HG03135 (cell line): Measurements from ENCODE around the gene HOXC6.

Experiments used
- ATAC-seq: cut with Tn5 transposase; IDR thresholded peaks from one replicate; pipeline ENCODE4 v1.9.1; 2021; ENCODE audit warnings: mild to moderate bottlenecking, moderate library complexity; ENCODE audit not compliant: unreplicated experiment

HOXC6 gene

DNA sequence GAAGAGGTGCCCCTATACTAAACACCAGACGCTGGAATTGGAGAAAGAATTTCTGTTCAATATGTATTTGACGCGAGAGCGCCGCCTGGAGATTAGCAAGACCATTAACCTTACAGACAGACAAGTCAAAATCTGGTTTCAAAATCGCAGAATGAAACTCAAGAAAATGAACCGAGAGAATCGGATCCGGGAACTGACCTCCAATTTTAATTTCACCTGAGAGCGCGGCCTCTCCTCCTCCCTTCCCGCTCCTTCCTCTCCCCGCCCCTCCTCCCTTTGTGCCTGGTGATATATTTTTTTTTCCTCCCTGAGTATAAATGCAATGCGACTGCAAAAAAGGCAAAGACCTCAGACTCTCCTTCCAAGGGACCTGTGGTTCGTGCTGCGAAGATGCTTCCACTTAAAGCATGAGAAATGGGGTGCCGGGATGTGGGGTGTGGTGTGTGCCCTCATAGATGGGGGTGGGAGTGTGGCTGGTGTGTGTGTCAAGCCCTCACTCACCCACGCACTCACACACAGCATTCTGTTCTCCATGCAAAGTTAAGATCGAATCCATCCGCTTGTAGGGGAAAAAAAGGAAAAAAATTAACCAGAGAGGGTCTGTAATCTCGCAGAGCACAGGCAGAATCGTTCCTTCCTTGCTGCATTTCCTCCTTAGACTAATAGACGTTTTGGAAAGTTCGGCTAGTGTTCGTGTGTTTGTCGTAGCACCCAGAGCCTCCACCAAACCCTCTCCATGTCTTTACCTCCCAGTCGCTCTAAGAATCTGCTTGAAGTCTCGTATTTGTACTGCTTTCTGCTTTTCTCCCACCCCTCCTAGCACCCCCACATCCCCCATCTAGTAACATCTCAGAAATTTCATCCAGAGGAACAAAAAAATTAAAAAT lies 38.8 kb upstream of the HOXC6 start:
- no peak for ATAC-seq

DNA sequence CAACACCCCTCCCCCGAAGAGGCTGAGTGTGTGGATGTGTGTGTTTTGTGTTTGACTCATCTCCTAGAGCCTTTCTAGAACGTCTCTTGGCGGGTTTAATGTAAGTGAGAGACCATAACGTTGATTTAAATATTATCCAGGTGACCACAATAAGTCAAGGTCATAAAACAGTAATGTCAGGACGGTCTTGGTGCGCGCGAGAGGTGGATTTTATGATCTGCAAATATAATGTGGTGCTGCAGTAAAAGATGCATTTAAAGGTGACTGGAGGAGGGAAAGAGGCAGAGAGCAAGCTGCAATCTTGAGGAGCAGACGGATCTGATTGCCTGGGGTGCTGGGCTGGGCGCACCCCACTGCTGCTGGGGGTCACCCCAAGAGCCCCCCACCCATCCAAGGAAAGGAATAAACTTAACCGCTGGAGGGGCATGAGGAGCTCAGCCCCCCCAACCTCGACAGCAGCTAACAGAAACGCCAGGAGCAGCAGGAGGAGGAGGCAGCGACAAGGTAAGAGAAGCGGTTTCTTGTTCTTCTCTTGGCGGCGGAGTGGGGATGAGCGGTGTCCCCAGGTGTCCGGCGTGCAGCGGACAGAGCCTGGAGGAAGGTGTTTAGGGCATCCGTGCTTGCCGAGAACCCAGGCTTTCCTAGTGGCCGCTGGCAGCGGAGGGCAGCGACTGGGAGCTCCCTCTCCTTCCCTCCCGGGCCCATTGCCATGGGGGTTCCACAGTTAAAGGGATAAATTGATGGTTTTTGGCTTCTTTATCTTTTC lies 37.7 kb upstream of the HOXC6 start:
- ATAC-seq, result no peak

DNA sequence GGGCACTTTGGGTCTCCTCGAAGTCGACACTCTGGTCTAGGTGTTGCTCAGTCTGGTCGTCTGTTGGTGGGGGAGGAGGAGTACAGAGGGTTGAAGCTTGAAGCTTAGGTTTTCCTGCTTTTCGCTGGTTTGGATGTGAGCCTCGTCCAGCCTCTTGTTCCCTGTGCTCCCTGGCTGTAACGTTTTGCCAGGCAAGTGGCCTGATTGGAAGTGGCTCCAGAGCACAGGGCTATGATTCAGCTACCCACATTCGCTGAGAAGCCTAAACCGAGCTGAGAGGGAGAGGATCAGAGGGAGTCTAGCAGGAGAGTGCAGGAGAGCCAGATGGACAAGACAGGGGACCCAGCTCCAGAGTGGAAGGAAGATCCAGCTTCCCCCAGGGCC lies 37.2 kb upstream of the HOXC6 start:
- ATAC-seq, result no peak

DNA sequence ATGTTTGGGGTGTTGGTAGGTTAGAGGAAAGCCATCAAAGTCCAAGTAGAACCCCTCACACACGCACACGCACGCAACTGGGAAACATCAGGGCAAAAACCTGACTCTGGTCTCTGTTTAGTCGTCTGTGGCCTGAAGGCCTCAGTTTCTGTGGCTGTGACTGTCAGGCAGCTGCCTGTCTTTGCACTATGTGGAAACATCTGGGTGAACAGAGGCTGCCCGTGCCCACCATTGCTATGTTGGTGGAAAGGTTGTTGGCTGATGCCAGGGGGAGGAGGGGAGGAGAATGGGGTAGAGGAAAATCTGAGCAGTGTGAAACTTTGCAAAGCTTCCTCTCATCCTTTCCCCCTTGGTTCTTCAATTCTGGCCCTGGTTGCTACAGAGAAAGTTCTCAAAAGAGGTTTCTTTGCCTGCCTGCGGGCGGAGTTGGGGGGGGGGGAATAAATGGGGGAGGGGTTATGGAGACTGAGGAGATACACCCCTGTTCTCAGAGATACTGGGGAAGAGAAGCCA lies 35.8 kb upstream of the HOXC6 start:
- no peak for ATAC-seq

- no peak for ATAC-seq
Measured at GRCh38 chr12:53993162-53994008, 34.9 kb upstream of the HOXC6 start.

GRCh38 chr12:53994009-53994263 lies 34.3 kb upstream of the HOXC6 start:
- ATAC-seq, result no peak

DNA sequence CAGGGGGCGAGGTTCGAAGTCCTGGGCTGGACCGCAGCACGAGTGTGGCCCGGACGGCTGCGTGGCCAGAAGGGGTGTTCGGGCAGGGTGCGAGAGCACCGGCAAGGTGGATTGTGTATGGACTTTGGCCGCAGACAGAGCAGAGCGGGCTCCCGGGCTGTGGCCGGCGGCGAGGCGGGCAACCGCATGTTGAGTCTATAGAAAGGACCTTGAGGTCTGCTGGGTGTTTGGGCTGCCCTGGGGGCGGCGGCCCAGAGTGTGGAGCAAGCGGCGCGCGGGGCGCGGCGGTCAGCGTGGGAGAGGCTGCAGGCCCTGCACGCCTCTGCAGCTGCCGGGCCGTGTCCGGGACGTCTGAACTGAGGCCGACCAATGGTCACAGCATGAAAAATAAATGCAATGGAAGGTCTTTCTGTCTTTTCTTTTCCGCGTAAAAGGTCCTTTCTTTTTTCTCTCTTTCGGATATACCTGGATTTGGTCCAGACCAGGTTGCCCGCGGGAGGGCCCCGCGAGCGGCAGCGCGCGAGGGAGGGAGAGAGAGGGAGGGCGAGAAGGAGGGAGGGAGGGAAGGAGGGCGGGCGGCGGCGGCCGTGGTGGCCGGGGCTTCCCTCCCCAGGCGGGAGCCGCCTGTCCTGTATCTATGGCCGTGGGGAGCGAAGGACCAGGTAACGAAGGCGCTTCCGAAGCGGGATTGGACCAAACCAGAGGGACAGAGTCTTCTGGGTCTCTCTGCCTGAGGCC lies 33.8 kb upstream of the HOXC6 start:
- ATAC-seq, result no peak

DNA sequence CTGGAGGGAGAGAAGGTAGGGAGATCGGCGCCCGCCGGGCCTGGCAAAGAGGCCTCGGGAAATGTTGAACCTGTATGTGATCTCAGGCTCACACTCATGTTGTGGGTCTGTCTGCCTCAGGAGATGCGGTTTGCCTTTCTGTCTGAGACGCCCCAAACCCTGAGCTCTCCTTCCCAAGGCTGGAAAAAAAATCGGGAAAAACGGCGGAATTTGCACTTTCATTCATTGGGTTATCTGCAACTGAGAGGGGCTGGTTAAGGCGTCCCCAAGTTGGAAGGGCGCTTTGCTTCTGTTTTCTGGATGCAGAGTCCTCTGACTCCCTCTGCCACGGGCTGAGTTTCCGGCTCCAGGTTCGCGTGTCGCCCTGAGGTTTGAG lies 33.2 kb upstream of the HOXC6 start:
- ATAC-seq, result no peak

- ATAC-seq, result no peak
Measured at GRCh38 chr12:53995378-53996239, 32.6 kb upstream of the HOXC6 start.

DNA sequence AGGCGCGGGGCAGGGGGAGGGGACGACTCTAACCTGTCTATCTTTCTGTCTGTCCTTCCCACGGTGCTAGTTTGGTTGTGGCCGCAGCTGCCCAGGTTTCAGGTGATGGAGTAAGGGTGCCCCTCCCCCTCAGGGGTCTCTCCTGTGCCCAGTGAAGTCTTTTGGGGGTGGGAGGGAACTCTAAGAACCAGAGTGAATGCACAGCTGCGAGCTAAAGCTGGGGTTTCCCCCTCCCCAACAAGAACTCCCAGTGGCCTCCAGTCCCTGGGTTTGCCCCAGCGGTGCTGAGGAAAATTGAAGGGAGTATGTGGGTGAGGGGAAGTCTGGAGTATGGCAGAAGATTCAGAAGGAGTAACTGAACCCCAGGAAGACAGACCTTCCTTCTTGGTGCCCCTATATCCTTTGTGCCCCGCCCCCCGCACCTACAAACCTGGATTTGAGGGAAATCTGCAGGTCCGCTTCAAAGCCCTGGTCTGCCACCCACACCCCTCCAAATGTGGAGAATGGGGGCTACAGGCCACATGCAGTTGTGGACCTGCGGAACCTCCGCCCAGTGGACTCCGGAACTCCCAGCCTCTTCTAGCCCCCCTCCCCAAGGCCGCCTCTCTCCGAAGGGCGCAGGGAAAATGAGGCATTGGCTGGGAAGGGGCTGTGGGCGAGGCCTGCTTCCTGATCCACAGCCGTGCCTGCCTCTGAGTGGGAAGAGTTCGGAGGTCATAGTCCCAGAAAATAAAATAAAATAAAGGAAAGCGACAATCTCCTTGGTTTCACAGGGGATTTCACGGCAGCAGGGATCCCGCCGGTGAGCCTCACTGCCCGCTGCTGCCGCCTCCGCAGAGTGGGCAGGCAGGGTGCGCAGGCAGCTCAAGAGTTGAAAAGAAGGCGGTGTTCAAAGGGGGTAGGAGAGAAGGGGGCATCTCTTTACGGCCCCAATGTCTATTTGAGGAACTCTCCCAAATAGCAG lies 31.7 kb upstream of the HOXC6 start:
- no peak for ATAC-seq

DNA sequence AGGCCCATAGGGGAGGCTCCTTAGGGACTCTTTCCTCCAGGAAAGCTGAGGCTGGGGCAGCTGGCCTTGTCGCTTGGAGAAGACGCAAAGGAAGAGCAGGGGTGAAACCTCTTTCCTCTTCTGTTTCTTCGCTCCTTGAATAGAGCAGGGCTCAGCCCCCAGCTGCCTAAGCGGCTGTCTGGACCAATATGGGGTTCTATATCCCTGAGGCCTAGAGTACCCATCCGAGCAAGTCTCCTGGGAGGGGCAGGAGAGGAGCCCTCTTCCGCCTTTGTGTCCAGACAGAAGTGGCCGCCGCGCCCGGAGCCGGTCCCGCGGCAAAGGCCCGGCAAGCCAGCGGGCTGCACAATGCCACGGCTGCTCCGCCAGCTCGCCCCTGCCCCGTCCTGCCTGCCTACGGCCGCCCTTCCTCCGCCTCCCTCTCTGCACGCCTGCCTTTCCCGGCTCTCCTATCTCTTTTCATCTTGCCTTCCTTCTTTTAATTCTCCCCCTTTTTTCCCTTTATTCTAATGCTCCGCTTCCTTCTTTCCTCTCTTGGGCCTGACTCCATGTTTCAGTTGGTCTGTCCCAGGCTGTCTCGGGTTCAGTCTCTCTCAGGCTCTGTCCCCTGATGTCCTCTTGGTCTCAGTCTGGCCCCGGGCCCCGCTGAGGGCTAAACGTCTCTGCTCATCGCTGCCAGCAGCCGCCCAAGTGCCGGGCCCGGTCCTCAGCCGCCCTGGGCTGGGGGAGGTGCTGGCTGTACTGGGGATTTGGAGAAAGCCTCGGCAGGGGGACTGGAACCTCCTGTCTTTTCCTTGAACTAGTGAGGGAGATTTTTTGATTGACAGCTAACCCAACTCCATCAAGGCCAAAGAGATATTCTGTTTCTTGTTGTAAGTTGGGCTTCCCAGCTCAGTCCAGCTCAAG lies 30.8 kb upstream of the HOXC6 start:
- no peak for ATAC-seq

- ATAC-seq, result no peak
Measured at GRCh38 chr12:53998110-53998899, 29.9 kb upstream of the HOXC6 start.

DNA sequence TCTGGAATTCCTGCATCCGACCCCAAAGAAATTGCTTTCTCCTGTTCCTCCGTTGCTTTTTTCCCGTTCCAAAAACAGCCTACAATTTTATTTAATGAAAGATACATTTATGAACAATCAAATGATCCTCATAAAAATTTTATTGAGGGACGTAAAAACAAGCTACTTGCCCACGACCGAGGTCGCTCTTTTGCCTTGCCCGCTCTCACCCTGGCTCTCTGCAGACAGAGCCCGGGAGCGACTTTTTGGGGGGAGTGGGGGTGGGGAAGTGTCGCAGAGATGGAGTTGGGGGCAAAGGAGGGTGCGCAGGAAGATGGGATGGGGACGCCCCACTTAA lies 29.4 kb upstream of the HOXC6 start:
- ATAC-seq, result no peak

DNA sequence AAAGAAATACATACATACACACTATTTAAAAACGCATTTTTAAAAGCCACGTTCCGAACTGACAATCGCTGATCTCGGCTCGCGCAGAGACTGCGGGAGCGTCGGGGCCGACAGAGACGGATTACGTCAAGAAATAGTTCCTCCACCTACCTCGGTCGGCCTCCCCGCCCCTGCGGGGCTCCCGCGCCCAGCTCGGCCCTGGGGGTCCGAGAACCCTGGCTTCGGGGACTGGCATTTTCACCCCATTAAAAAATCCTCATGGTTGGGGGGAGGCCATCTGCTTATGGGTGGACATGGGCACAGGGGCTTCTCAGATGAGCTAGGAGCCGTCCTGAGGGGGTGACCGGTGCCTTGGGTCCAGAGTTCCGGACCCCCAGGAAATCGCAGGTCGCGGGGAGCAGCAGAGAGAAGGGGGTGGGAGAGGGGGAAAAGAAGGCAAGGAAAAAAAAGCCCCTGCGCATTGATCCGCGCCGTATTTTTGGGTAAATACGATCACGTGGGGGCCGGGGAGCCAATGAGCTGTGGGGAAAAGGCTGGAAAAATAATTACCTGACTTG lies 28.6 kb upstream of the HOXC6 start:
- ATAC-seq, result no peak

GRCh38 chr12:54000116-54001114 lies 27.8 kb upstream of the HOXC6 start, which contains the start of gene HOXC9:
TSS of gene HOXC9 (plus strand) at chr12:54000161. CDS start at chr12:54000189, 28 bp downstream.
- no peak for ATAC-seq
